ENCODE results near the gene ATE1.
A peak's percentile ranks its signal among the peaks of the same experiment; 100 is the strongest.

The ATE1 gene

DNA sequence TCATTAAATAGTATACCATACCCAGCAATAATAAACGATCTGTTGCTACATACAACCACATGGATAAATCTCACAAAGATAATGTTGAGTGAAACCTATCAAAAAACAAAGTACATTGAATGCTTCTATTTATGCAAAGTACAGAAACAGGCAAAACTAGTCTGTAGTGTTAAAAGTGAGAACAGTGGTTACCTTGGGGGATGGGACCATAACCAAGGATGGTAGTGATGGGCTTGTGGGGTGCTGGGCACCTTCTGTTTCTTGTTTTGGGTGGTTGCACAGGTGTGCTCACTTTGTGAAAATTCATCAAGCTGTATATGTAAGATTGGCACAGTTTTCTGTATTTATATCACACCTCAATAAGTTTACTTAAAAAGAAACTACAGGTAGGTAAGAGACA, 105.7 kb downstream of the ATE1 start:
- DNase-seq (ENCODE audit: low read depth): no peak
- TF ChIP-seq, protein P1, sequence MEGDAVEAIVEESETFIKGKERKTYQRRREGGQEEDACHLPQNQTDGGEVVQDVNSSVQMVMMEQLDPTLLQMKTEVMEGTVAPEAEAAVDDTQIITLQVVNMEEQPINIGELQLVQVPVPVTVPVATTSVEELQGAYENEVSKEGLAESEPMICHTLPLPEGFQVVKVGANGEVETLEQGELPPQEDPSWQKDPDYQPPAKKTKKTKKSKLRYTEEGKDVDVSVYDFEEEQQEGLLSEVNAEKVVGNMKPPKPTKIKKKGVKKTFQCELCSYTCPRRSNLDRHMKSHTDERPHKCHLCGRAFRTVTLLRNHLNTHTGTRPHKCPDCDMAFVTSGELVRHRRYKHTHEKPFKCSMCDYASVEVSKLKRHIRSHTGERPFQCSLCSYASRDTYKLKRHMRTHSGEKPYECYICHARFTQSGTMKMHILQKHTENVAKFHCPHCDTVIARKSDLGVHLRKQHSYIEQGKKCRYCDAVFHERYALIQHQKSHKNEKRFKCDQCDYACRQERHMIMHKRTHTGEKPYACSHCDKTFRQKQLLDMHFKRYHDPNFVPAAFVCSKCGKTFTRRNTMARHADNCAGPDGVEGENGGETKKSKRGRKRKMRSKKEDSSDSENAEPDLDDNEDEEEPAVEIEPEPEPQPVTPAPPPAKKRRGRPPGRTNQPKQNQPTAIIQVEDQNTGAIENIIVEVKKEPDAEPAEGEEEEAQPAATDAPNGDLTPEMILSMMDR (conservative IDR thresholded peaks at IDR 0.05; ENCODE audit: low read length): no peak
- H3K4me3 ChIP-seq (ENCODE audit: low read length): no peak overlapping the region

DNA sequence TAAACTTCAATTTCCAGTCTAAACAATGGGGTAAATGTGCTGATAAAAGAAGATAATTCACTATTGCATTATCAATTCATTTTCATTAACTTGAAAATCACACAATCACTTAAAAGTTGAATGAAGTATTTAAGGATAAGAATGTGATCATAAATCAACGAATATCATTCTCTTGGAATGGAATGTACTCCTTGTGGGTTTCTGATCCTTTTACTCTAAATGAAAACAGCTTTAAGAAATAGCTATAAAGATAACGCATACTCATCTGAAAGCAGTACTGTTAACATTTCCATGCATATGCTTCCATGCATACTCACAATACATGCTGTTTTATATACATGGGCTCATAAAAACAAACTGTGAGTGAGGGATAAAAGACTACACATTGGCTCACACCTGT, 108.8 kb downstream of the ATE1 start:
- no peak overlapping the region for H3K4me3 ChIP-seq (ENCODE audit: low read length)
- TF ChIP-seq, protein P1 (conservative IDR thresholded peaks at IDR 0.05; ENCODE audit: low read length): no peak
- DNase-seq (ENCODE audit: low read depth): peak; percentile 11

DNA sequence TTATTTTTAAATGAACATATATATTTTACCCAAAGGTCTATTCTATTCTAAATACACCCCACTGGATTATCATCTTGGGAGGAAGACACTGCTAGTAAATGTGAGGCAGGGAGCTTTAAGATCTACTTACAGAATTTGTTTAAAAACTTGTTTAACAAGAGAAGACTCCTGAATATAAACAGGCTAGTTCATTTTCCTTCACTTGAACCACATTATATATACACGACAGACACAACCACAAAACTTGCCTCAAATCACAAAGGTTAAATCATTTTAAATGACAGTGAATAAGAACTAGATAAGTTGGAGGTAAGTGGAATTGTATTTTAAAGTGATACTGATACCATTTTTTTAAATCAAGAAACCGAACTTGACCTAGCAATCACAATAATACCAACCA, 109.2 kb downstream of the ATE1 start:
- TF ChIP-seq, protein P1 (conservative IDR thresholded peaks at IDR 0.05; ENCODE audit: low read length): no peak
- H3K4me3 ChIP-seq (ENCODE audit: low read length): no peak overlapping the region
- no peak for DNase-seq (ENCODE audit: low read depth)

DNA sequence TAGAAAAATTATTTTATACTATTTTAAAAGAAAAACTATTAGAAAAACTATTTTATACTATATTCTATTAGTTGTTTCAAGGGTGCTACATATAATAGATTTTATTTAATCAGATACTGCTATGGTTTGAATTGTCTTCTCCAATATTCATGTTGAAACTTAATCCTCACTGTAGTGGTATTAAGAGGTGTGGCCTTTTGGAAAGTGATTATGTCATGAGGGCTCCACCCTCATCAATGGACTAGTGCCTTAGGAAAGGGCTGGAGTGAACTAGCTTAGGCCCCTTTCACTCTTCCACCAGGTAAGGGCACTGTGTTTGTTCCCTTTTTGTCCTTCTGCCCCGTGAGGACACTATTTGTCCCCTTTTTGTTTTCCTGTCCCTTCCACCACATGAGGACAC, 111.6 kb downstream of the ATE1 start:
- TF ChIP-seq, protein P1 (conservative IDR thresholded peaks at IDR 0.05; ENCODE audit: low read length): no peak
- H3K4me3 ChIP-seq (ENCODE audit: low read length): no peak overlapping the region
- DNase-seq (ENCODE audit: low read depth): no peak

DNA sequence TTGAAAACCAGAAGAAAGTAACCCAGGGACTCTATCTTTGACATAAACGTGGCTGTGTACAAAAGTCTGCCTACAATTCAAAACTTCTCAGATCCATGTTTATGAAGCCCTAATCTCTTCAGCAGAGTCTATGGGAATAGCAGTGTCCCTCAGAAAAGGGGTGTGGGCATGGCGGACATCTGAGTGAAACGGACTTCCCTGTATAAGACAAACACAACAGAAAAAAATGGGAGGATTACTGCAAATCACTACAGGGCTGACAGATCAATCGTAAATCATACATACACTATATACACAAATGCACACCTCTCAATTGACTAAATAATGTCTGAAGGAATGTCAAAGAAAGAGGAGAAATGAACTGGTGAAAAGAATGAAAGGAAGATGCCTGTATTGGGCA, 114.0 kb downstream of the ATE1 start:
- H3K4me3 ChIP-seq (ENCODE audit: low read length): no peak overlapping the region
- no peak for DNase-seq (ENCODE audit: low read depth)
- TF ChIP-seq, protein P1 (conservative IDR thresholded peaks at IDR 0.05; ENCODE audit: low read length): no peak

DNA sequence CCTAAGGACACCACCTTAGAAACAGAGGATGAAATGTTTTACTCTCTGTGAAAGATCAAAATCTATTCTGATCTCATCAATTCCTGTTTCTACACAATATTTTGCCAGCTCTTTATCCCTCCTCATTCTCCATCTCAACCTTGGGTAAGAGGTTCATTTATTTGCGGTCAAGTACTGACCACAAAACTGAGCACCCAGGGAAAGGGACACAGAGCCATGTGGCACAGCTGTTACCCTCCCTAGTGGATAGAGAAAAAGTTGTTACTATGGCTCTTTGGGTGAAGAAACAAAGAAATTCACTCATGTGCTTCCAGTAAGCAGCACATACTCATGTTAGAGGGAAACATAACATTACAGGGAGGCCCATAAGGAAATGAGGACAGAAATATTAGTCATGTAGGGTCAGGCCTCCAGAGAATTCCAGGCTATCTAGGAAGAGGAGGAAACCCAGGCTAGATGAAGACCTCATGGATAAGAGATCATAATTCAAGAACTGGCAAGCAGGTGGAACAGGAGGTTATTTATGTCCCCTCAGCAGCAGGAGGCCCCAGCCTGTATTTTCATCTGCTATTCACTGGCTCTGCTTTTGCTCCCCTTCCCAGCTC, 114.5 kb downstream of the ATE1 start:
- no peak overlapping the region for H3K4me3 ChIP-seq (ENCODE audit: low read length)
- TF ChIP-seq, protein P1 (conservative IDR thresholded peaks at IDR 0.05; ENCODE audit: low read length): no peak
- peak; percentile 26 for DNase-seq (ENCODE audit: low read depth)

DNA sequence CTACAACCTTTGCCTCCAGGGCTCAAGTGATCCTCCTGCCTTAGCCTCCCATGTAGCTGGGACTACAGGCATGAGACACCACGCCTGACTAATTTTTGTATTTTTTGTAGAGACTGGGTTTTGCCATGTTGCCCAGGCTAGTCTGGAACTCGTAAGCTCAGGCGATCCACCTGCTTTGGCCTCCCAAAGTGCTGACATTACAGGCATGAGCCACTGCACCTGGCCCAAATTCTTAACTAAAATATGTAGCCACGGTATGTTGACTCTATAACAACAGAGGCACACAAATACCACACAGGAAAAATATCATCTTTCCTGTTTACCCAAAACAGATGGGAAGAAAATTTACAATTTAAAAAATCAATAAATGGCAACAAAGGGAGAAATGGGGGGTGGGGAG, 115.8 kb downstream of the ATE1 start:
- TF ChIP-seq, protein P1 (conservative IDR thresholded peaks at IDR 0.05; ENCODE audit: low read length): no peak
- no peak for DNase-seq (ENCODE audit: low read depth)
- H3K4me3 ChIP-seq (ENCODE audit: low read length): no peak overlapping the region

Measured in AG10803 (cell line).